Measurements from ENCODE around the gene DHFR. TPM values are rescaled to one million over a fixed set of nuclear protein-coding genes. Genes with fewer than 3 reads are reported as not detected.

Gene DHFR
- total RNA-seq, 1 experiment from 2014 or later: 13.0 TPM

GRCh38 chr5:80701597-80701996, 46.8 kb upstream of the DHFR start:
- ChIA-PET CTCF (interaction anchor here (0.7 to 1.0 kb wide), 3 partner anchors 14 to 1273 kb away, joined by 4 to 5 read pairs (median 4); no protein-coding TSS in a partner anchor), POLR2A (interaction anchor here (0.6 to 1.0 kb wide), 2 partner anchors 14 to 163 kb away, joined by 3 to 4 read pairs; no protein-coding TSS in a partner anchor)
- Mint-ChIP-seq H3K27me3 (ENCODE audit: insufficient read depth, unreplicated experiment) (no peaks in the 10 kb centered on the region), H3K9me3 (ENCODE audit: unreplicated experiment) (no peaks in the 10 kb centered on the region), H3K4me3 (ENCODE audit: unreplicated experiment) (no peak overlapping the region), H3K27ac (ENCODE audit: low read depth, unreplicated experiment) (no peak overlapping the region), H3K4me1 (ENCODE audit: insufficient read depth, unreplicated experiment) (no peaks in the 10 kb centered on the region), H3K36me3 (ENCODE audit: insufficient read depth, unreplicated experiment) (peaks cover 23% of the 10 kb centered on the region)
- TF ChIP-seq, protein P1, sequence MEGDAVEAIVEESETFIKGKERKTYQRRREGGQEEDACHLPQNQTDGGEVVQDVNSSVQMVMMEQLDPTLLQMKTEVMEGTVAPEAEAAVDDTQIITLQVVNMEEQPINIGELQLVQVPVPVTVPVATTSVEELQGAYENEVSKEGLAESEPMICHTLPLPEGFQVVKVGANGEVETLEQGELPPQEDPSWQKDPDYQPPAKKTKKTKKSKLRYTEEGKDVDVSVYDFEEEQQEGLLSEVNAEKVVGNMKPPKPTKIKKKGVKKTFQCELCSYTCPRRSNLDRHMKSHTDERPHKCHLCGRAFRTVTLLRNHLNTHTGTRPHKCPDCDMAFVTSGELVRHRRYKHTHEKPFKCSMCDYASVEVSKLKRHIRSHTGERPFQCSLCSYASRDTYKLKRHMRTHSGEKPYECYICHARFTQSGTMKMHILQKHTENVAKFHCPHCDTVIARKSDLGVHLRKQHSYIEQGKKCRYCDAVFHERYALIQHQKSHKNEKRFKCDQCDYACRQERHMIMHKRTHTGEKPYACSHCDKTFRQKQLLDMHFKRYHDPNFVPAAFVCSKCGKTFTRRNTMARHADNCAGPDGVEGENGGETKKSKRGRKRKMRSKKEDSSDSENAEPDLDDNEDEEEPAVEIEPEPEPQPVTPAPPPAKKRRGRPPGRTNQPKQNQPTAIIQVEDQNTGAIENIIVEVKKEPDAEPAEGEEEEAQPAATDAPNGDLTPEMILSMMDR (IDR thresholded peaks at IDR 0.05; ENCODE audit: unreplicated experiment): no peak
- no TSS peak for BruUV-seq (replicated peaks)
- no peak for DNase-seq (ENCODE audit: unreplicated experiment)
- intact Hi-C loops (cut with micrococcal nuclease): no loop called here

DNA sequence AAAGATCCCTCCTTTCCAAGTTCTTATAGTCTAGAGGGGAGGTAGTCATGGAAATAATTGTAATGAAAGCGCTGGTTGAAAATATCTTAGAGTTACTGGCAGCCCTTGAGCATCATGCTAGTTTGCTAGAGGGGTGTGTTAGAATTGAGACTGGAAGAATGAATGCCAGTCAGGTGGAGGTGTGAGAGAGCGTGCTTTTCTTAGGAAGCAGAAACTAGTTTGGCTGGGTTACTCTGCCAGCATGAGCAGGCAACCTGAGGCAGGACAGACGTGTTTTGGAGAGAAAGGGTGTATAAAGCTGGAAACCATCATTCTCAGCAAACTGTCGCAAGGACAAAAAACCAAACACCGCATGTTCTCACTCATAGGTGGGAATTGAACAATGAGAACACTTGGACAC, 43.6 kb upstream of the DHFR start:
- DNase-seq (ENCODE audit: unreplicated experiment): no peak
- peaks cover 22% of the 10 kb centered on the region for H3K36me3 Mint-ChIP-seq (ENCODE audit: insufficient read depth, unreplicated experiment)
- H3K4me3 Mint-ChIP-seq (ENCODE audit: unreplicated experiment): no peak overlapping the region
- TF ChIP-seq, protein P1 (IDR thresholded peaks at IDR 0.05; ENCODE audit: unreplicated experiment): no peak
- H3K27me3 Mint-ChIP-seq (ENCODE audit: insufficient read depth, unreplicated experiment): no peaks in the 10 kb centered on the region
- H3K9me3 Mint-ChIP-seq (ENCODE audit: unreplicated experiment): no peaks in the 10 kb centered on the region
- CTCF ChIA-PET: interaction anchor here (1.2 kb wide), 1 partner anchor 10 kb away, joined by 3 read pairs; no protein-coding TSS in a partner anchor
- intact Hi-C loops (cut with micrococcal nuclease): no loop called here
- no peak overlapping the region for H3K27ac Mint-ChIP-seq (ENCODE audit: low read depth, unreplicated experiment)
- POLR2A ChIA-PET: no interaction called here
- no peaks in the 10 kb centered on the region for H3K4me1 Mint-ChIP-seq (ENCODE audit: insufficient read depth, unreplicated experiment)
- BruUV-seq (replicated peaks): no TSS peak

GRCh38 chr5:80697100-80697499, 42.3 kb upstream of the DHFR start:
- H3K4me3 Mint-ChIP-seq (ENCODE audit: unreplicated experiment): no peak overlapping the region
- H3K4me1 Mint-ChIP-seq (ENCODE audit: insufficient read depth, unreplicated experiment): no peaks in the 10 kb centered on the region
- no peak for DNase-seq (ENCODE audit: unreplicated experiment)
- TF ChIP-seq, protein P1 (IDR thresholded peaks at IDR 0.05; ENCODE audit: unreplicated experiment): no peak
- no peak overlapping the region for H3K27ac Mint-ChIP-seq (ENCODE audit: low read depth, unreplicated experiment)
- ChIA-PET POLR2A (no interaction called here), CTCF (interaction anchor here (0.6 to 1.2 kb wide), 3 partner anchors 9 to 1310 kb away, joined by 3 to 4 read pairs (median 3); no protein-coding TSS in a partner anchor)
- no peaks in the 10 kb centered on the region for H3K27me3 Mint-ChIP-seq (ENCODE audit: insufficient read depth, unreplicated experiment)
- no TSS peak for BruUV-seq (replicated peaks)
- H3K36me3 Mint-ChIP-seq (ENCODE audit: insufficient read depth, unreplicated experiment): peaks cover 22% of the 10 kb centered on the region
- intact Hi-C loops (cut with micrococcal nuclease): no loop called here
- no peaks in the 10 kb centered on the region for H3K9me3 Mint-ChIP-seq (ENCODE audit: unreplicated experiment)

DNA sequence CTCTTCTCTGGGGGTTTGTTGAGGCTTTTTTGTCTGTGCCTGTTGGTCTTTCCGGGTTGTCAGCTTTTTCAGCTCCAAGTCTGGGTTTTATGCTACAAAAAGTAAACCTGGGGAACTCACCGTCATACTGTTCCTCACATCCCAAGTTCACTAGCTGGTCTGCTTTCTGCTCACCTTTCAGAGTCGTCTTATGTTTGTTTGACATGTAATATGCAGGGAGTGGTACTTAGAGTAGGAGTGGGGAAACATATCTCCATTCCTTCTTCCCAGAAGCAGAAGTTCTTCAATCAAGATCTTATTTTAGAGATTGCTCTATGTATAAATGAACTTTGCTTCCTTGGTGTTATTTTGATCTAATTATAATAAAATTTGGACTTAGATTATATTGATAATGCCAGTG, 41.7 kb upstream of the DHFR start:
- H3K4me1 Mint-ChIP-seq (ENCODE audit: insufficient read depth, unreplicated experiment): no peaks in the 10 kb centered on the region
- intact Hi-C loops (cut with micrococcal nuclease): no loop called here
- H3K9me3 Mint-ChIP-seq (ENCODE audit: unreplicated experiment): no peaks in the 10 kb centered on the region
- TF ChIP-seq, protein P1 (IDR thresholded peaks at IDR 0.05; ENCODE audit: unreplicated experiment): no peak
- ChIA-PET CTCF (interaction anchor here (0.7 to 1.1 kb wide), 2 partner anchors 10 to 33 kb away, joined by 3 read pairs; no protein-coding TSS in a partner anchor), POLR2A (no interaction called here)
- H3K4me3 Mint-ChIP-seq (ENCODE audit: unreplicated experiment): no peak overlapping the region
- BruUV-seq (replicated peaks): no TSS peak
- H3K27ac Mint-ChIP-seq (ENCODE audit: low read depth, unreplicated experiment): no peak overlapping the region
- DNase-seq (ENCODE audit: unreplicated experiment): no peak
- no peaks in the 10 kb centered on the region for H3K27me3 Mint-ChIP-seq (ENCODE audit: insufficient read depth, unreplicated experiment)
- H3K36me3 Mint-ChIP-seq (ENCODE audit: insufficient read depth, unreplicated experiment): peaks cover 22% of the 10 kb centered on the region
